ENCODE measurements around the gene ATP2A1.

Gene ATP2A1

GRCh38 chr16:28872952-28873351 is 5.3 kb upstream of the ATP2A1 start:
- H3K27ac ChIP-seq, result no peak overlapping the region
- no peak for TF ChIP-seq ZFX (IDR thresholded peaks at IDR 0.05; ENCODE audit: borderline replicate concordance)
- no peak for TF ChIP-seq CTCF (IDR thresholded peaks at IDR 0.05)

GRCh38 chr16:28873543-28874201 is 4.6 kb upstream of the ATP2A1 start:
- TF ChIP-seq CTCF (IDR thresholded peaks at IDR 0.05) (peak; percentile 80), ZFX (IDR thresholded peaks at IDR 0.05; ENCODE audit: borderline replicate concordance) (no peak)
- no peak overlapping the region for H3K27ac ChIP-seq

GRCh38 chr16:28874406-28874805 is 3.9 kb upstream of the ATP2A1 start:
- TF ChIP-seq ZFX (IDR thresholded peaks at IDR 0.05; ENCODE audit: borderline replicate concordance), result no peak
- TF ChIP-seq CTCF (IDR thresholded peaks at IDR 0.05), result no peak
- H3K27ac ChIP-seq, result no peak overlapping the region

GRCh38 chr16:28875134-28876018 is 2.9 kb upstream of the ATP2A1 start:
- peak overlapping the region; percentile 40 for H3K27ac ChIP-seq

GRCh38 chr16:28876019-28876659 is 2.1 kb upstream of the ATP2A1 start:
- TF ChIP-seq ZFX (IDR thresholded peaks at IDR 0.05; ENCODE audit: borderline replicate concordance) (no peak), CTCF (IDR thresholded peaks at IDR 0.05) (no peak)
- peak overlapping the region; percentile 40 for H3K27ac ChIP-seq

More at GRCh38 chr16:28875134-28876018, 2.9 kb upstream of the ATP2A1 start:
- no peak for TF ChIP-seq ZFX (IDR thresholded peaks at IDR 0.05; ENCODE audit: borderline replicate concordance)
- no peak for TF ChIP-seq CTCF (IDR thresholded peaks at IDR 0.05)

- TF ChIP-seq CTCF (IDR thresholded peaks at IDR 0.05) (no peak), ZFX (IDR thresholded peaks at IDR 0.05; ENCODE audit: borderline replicate concordance) (no peak)
- peak overlapping the region; percentile 40; the same call in 1 of the 2 replicates for H3K27ac ChIP-seq
These were observed 1.2 kb upstream of the ATP2A1 start for GRCh38 chr16:28876973-28877654.
